Adrenal gland (tissue), 12 donors: ENCODE results near the gene CD48. TPM values are rescaled to one million over a fixed set of nuclear protein-coding genes. Genes with fewer than 3 reads are reported as not detected.

Experiments
- DNase-seq, 7 donors: peaks; one replicate each; pipeline ENCODE4 v3.0.0-alpha.2; 2019 to 2020
- H3K27ac ChIP-seq, 5 donors: fragments of 200-600 bp; sonication (generic) in 4 of 5; 1 replicate in 3 of 5; 2 replicates in 2 of 5; pipeline versions ENCODE4 v1.5.1 to v1.8.0; 2016 to 2020; ENCODE audit warnings: mild to moderate bottlenecking in 1 of 5
- H3K27me3 ChIP-seq: fragments of 200-600 bp; 2 replicates; pipeline ENCODE4 v1.8.0; 2021
- H3K36me3 ChIP-seq, 2 donors: fragments of 200-600 bp; replicated peaks in 1 of 2; 1 replicate in 1 of 2; 2 replicates in 1 of 2; pipeline versions ENCODE4 v1.5.1 to v1.8.0; 2018 to 2022
- H3K4me1 ChIP-seq, 2 donors: fragments of 200-600 bp; replicated peaks in 1 of 2; 1 replicate in 1 of 2; 2 replicates in 1 of 2; pipeline versions ENCODE4 v1.5.1 to v1.8.0; 2018 to 2021
- H3K4me3 ChIP-seq, 4 donors: fragments of 200-600 bp; sonication (generic) in 3 of 4; one replicate each; pipeline ENCODE4 v1.5.1; 2016 to 2018
- H3K9me3 ChIP-seq, 3 donors: fragments of 200-600 bp; sonication (generic) in 1 of 3; replicated peaks in 1 of 3; 1 replicate in 2 of 3; 2 replicates in 1 of 3; pipeline versions ENCODE4 v1.5.1 to v1.8.0; 2016 to 2021
- POLR2A ChIP-seq, 2 donors: fragments of 450-650 bp; IDR thresholded peaks; one replicate each; pipeline ENCODE4 v1.6.1; 2017; ENCODE audit warnings: antibody characterized with exemption in 2 of 2, mild to moderate bottlenecking in 2 of 2, moderate library complexity in 1 of 2
- WGBS, 4 donors: extraction: QIAGEN DNeasy Blood & Tissue Kit in 2 of 4; methylation state at CpG; one replicate each; pipeline versions ENCODE4 v1.1.5 to v1.1.7; 2013 to 2017; 5-methylcytosine and 5-hydroxymethylcytosine counted together
- intact Hi-C, 2 donors: fragments of 100-400 bp; cut with DNase I; formaldehyde crosslinking; loops; one replicate each; pipeline versions ENCODE4 v1.14.1 to v1.15.0; 2022 to 2023
- polyA plus RNA-seq, 3 donors: library from polyadenylated mRNA; stranded (reverse); fragments of 200-250 nt in 2 of 3; fragments of 350-450 nt in 1 of 3; fragmentation: Illumina TruSeq in 1 of 3; extraction: RNeasy Lipid Tissue Mini Kit (QIAGEN cat#74804) in 1 of 3; gene quantifications; one replicate each; pipeline ENCODE4 v1.2.3, GENCODE V29; 2013 to 2014
- total RNA-seq, 9 donors: library from RNA; depleted of rRNA in 4 of 9; stranded (reverse); fragments of >200 nt in 4 of 9; fragments of 120-200 nt in 1 of 9; fragmentation: NEBNext Ultra II Directional in 1 of 9; extraction: Animal tissue kit (Norgen Biotek cat#: 25700) in 1 of 9; gene quantifications; one replicate each; pipeline versions ENCODE4 v1.1.0 to v1.2.4, GENCODE V29; 2013 to 2023
- TF ChIP-seq, protein P1 (sequence below), 6 experiments: fragments of 450-650 bp in 4 of 6; fragments of 200-600 bp in 2 of 6; sonication (generic) in 1 of 6; IDR thresholded peaks; 1 replicate in 5 of 6; 2 replicates in 1 of 6; pipeline versions ENCODE4 v1.5.1 to v1.8.0; 2016 to 2021; ENCODE audit warnings: antibody characterized with exemption in 6 of 6, mild to moderate bottlenecking in 2 of 6, moderate library complexity in 1 of 6
- donor health status: healthy with polysubstance abuse.
- donor health status: Bipolar disorder and iron deficiency.
- donor health status: DM: yes; HTN: yes; CAD: no.
- donor health status: DM: no; HTN: no; CAD: no.
- donor health status: DM: no; HTN: no; CAD: no.
- donor health status: DM: yes; HTN: yes; CAD: no.

Gene CD48
- total and polyA plus RNA-seq, 12 donors: 1.4 to 9.0 (median 3.9) TPM; not detected in 1

- H3K4me3 ChIP-seq: no peak overlapping the region
- intact Hi-C loops: no loop called here
- no peak for DNase-seq
- H3K36me3 ChIP-seq: no peaks in the 10 kb centered on the region
- H3K9me3 ChIP-seq: peaks cover 0 to 4% (median 0%) of the 10 kb centered on the region in 3 donors
- WGBS, 4 donors: 61 to 78% (median 71%) methylated on average over 5 of the region's 5 CpGs
- no peak for TF ChIP-seq POLR2A (IDR thresholded peaks at IDR 0.05)
- TF ChIP-seq, protein P1, sequence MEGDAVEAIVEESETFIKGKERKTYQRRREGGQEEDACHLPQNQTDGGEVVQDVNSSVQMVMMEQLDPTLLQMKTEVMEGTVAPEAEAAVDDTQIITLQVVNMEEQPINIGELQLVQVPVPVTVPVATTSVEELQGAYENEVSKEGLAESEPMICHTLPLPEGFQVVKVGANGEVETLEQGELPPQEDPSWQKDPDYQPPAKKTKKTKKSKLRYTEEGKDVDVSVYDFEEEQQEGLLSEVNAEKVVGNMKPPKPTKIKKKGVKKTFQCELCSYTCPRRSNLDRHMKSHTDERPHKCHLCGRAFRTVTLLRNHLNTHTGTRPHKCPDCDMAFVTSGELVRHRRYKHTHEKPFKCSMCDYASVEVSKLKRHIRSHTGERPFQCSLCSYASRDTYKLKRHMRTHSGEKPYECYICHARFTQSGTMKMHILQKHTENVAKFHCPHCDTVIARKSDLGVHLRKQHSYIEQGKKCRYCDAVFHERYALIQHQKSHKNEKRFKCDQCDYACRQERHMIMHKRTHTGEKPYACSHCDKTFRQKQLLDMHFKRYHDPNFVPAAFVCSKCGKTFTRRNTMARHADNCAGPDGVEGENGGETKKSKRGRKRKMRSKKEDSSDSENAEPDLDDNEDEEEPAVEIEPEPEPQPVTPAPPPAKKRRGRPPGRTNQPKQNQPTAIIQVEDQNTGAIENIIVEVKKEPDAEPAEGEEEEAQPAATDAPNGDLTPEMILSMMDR (IDR thresholded peaks at IDR 0.05): no peak
- no peaks in the 10 kb centered on the region for H3K27me3 ChIP-seq
- no peaks in the 10 kb centered on the region for H3K4me1 ChIP-seq
- H3K27ac ChIP-seq: no peak overlapping the region
Measured at GRCh38 chr1:160741612-160742348, 30.2 kb upstream of the CD48 start.

DNA sequence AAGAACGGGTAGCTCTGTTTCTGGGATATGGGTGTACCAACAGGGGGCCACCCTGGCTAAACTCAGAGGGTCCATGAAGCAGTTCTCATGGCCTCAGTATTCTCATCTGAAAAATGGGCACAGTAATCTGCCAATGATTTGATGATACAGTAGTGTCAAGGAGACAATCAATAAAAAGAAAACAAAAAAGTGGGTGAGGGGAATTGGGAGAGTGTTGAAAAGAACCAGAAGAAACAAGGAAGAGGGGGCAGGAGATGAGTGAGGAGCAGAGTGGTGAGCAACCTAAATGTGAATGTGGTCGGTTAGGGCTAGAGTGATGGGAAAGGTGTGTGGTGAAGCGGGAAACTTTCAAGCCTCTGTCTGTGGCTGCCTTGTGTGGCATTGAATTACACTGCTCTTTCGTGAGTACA, 29.5 kb upstream of the CD48 start:
- 75 to 93% (median 87%) methylated on average over 4 of the region's 4 CpGs for WGBS, 4 donors
- H3K4me1 ChIP-seq: no peaks in the 10 kb centered on the region

DNA sequence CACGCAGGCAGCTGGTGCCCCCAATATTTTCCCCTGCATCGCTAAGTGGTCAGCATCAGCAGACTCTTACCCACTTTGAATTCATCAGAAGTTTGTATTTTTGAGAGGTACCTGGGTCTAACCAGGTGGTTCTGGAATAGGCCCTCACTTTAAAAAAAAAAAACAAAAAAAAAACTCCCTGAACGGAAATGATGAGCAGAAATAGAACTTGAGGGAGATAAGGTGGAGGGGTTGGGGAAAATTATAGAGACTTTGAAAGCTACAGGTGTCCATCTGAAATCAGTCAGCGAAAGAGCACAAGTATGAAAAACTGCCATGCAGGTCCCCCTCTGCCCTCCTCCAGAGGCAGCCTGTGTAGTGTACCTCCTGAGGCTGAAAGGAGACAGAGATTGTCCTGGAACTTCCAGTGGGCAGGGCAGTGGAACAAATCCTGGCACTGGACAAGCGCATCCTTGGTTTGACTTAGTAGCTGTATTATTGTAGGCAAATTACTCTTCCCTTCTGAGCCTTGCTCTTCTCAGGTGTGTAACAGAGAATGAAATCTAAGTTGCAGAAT, 28.6 kb upstream of the CD48 start:
- H3K4me3 ChIP-seq: no peak overlapping the region

More for the DNA sequence above, 29.5 kb upstream of the CD48 start:
- no peak for DNase-seq
- no peak overlapping the region for H3K4me3 ChIP-seq
- peaks cover 0 to 4% (median 0%) of the 10 kb centered on the region in 3 donors for H3K9me3 ChIP-seq
- H3K36me3 ChIP-seq: no peaks in the 10 kb centered on the region
- H3K27me3 ChIP-seq: no peaks in the 10 kb centered on the region
- TF ChIP-seq, protein P1 (IDR thresholded peaks at IDR 0.05): no peak
- TF ChIP-seq POLR2A (IDR thresholded peaks at IDR 0.05): no peak
- intact Hi-C loops: no loop called here
- H3K27ac ChIP-seq: no peak overlapping the region

GRCh38 chr1:160739098-160739511, 27.5 kb upstream of the CD48 start, which contains the start of gene SLAMF7:
SLAMF7 (plus strand) TSS chr1:160739247; CDS start chr1:160739302, 55 bp downstream.
- H3K4me1 ChIP-seq: no peaks in the 10 kb centered on the region
- H3K9me3 ChIP-seq: peaks cover 0 to 4% (median 0%) of the 10 kb centered on the region in 3 donors
- peak in 1 of 7 donors; percentile 21 for DNase-seq
- WGBS, 4 donors: 64 to 72% (median 67%) methylated on average over 5 of the region's 5 CpGs
- no peaks in the 10 kb centered on the region for H3K36me3 ChIP-seq
- H3K27me3 ChIP-seq: no peaks in the 10 kb centered on the region
- intact Hi-C loops: no loop called here
- no peak within 1 kb of the TSS for H3K27ac ChIP-seq
- H3K4me3 ChIP-seq: no peak within 1 kb of the TSS
- TF ChIP-seq, protein P1 (IDR thresholded peaks at IDR 0.05): no peak

More for the DNA sequence above, 28.6 kb upstream of the CD48 start:
- TF ChIP-seq, protein P1 (IDR thresholded peaks at IDR 0.05): no peak
- TF ChIP-seq POLR2A (IDR thresholded peaks at IDR 0.05): no peak
- H3K4me1 ChIP-seq: no peaks in the 10 kb centered on the region
- H3K9me3 ChIP-seq: peaks cover 0 to 4% (median 0%) of the 10 kb centered on the region in 3 donors
- DNase-seq: no peak
- intact Hi-C loops: no loop called here
- 78 to 93% (median 83%) methylated on average over 5 of the region's 5 CpGs for WGBS, 4 donors
- no peaks in the 10 kb centered on the region for H3K36me3 ChIP-seq
- no peaks in the 10 kb centered on the region for H3K27me3 ChIP-seq
- no peak overlapping the region for H3K27ac ChIP-seq
